GM21786 (cell line): ENCODE measurements around the gene FRMPD4.

Experiments
- ATAC-seq: cut with Tn5 transposase; IDR thresholded peaks from one replicate; pipeline ENCODE4 v1.9.1; 2021; ENCODE audit not compliant: unreplicated experiment

Gene FRMPD4

GRCh38 chrX:12711435-12712040, 573.3 kb downstream of the FRMPD4 start:
- no peak for ATAC-seq

- no peak for ATAC-seq
Observed at GRCh38 chrX:12716574-12716973, 578.3 kb downstream of the FRMPD4 start.

DNA sequence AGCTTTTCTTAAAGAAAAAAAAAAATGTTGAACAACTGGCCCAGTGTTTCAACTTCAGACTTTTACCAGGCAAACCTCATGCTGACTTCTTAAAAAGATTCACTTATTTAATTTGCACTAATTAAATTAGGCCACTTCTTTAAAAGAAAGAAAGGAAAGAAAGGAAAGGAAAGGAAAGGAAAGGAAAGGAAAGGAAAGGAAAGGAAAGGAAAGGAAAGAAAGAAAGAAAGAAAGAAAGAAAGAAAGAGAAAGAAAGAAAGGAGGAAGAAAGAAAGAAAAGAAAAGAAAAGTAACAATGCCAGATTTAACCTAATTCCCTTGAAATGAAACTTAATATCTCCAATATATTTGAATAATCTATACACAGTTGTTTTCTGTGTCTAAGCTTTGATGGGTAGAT, 581.6 kb downstream of the FRMPD4 start:
- ATAC-seq = no peak

DNA sequence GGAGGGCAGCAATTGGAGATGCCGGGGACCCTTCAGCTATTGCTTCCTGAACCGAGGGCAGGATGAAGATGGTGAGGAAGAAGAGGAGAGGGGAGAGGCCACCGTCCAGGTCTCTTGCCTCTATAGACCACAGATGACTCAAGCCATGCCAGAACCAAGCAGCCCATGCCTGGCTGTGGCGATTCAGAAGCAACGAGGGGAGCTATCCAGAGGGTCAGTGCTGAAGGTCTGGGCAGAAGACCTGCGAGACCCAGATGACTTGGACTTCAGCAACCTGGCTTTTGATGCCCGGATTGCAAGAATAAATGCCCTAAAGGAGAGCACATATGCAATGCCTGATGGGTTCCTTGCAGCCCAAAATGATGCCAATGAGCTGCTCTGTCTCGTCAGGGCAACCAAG, 582.8 kb downstream of the FRMPD4 start:
- no peak for ATAC-seq

DNA sequence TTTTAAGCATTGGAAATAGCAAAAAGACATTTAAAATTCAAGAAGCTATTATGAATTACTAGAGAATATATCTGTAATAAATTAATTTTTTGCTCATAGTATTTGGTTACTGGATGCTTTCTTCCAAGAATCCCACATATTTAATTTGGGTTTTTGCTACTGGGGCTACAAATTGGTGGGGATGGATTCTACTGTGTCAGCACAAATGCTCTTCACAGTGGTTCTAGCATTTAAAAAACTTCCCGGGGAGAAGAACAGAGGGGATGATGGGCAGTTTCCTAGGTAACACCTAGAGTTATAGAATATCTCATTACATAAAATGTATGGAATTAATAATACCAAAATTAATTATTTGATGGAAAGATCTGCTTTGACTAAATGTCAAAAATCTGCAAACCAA, 584.0 kb downstream of the FRMPD4 start:
- ATAC-seq = no peak

- no peak for ATAC-seq
Observed at GRCh38 chrX:12741416-12741815, 603.1 kb downstream of the FRMPD4 start.

DNA sequence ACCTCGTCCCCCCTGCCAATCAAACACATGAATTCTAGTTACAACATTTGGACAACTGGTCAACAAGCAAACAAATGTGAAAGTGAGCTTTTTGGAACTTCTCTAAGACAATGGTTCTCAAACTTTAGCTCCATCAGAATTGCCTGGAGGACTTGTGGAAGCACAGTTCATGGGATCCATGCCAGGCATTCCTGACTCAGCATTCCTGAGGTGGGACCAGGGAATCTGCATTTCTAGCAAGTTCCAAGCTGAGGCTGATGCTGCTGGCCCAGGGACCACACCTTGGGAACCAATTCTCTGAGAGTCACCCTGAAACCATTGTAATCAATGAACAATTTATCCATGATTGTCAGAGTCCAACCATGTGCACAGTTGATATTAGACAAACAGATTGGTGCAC, 609.2 kb downstream of the FRMPD4 start:
- no peak for ATAC-seq

DNA sequence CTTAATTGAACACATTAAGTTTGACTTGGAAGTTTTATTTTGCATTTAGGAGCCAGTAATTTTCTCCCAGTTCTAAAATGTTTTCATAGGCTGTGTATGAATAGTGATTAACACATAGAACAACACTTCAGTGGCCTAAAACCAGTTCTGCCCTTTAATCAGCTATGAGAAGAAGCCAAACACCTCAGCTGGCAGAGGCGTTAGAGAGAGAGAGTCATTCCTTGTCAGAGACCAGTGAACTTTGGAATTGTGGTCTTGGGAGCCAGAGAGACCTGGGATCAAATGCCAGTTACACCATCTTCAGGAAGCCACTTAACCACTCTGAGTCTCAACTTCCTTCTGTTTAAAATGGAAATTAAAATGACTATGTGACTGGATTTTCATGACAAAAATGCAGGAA, 613.6 kb downstream of the FRMPD4 start:
- no peak for ATAC-seq

GRCh38 chrX:12753366-12753765, 615.1 kb downstream of the FRMPD4 start:
- ATAC-seq = no peak

DNA sequence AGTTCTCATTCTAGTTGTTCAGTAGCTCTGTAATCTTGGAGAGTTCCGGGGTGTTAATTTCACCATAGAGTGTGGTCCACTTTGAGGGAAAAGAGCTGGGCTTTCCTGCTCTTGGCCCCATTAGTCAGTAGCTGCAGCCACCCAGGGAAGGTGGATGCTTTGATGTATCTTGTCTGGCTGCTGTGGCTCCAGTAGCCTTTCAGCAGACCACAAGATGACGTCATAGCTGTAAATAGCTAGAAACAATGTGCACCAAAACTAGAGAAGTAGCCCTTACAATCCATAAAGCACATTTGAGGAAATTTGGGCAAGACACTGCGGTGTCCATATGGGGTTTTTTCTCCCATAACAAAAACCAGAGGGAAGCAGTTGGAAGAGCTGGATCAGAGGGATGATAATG, 620.0 kb downstream of the FRMPD4 start:
- ATAC-seq = no peak

DNA sequence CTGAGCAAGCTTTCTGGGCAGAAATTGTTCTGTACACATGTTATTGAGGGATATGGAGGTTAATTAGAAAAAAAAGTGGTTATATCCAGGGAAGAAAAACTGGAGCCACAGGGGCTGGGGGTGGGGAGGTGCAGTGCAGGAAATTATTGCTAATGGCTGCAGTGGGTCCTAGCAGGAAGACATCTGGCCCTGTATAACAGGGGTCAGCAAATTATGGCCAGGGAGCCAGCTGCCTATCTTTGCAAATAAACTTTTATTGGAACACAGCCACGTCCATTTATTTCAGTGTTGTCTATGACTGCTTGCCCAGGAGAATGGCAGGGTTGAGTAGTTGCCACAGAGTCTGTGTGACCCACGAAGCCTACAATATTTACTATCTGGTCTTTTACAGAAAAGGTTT, 629.6 kb downstream of the FRMPD4 start:
- ATAC-seq = no peak

GRCh38 chrX:12768491-12768890, 630.2 kb downstream of the FRMPD4 start:
- ATAC-seq = no peak

DNA sequence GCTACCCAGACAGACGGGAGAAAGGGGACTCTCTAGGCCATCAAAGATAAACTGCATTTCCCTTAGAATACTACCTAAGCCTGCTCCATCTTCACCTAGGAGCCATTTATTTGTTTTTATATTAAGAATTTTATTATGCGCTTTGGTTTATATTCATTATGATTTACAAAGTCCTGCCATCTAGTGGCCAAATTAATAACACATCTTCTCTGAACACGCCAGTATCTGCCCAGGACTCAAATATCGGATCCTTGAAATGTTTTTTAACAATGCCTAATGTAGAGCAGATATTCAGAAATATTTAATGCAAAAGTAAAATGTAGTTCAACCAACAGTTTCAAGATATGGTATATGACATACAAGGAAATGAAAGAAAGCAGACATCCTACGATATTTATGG, 632.2 kb downstream of the FRMPD4 start:
- no peak for ATAC-seq

- peak; percentile 97 for ATAC-seq
Observed at GRCh38 chrX:12771445-12772069, 633.3 kb downstream of the FRMPD4 start.
